Thoracic aorta (tissue), 2 donors: ENCODE results near the gene LRRC66. TPM values are rescaled to one million over a fixed set of nuclear protein-coding genes. Genes with fewer than 3 reads are reported as not detected.

ENCODE experiments used
- ATAC-seq: fragments of 150-250 bp; one replicate; pipeline ENCODE4 v1.8.0; 2017; ENCODE audit warnings: low read depth; ENCODE audit not compliant: insufficient number of reproducible peaks, low FRiP score
- DNase-seq: peaks from one replicate; pipeline ENCODE4 v3.0.0-alpha.2; 2020; ENCODE audit warnings: low spot score
- H3K27ac ChIP-seq, 2 donors: fragments of 200-600 bp; sonication (generic); 1 replicate in 1 of 2; 2 replicates in 1 of 2; pipeline ENCODE4 v1.5.1; 2016; ENCODE audit warnings: mild to moderate bottlenecking in 2 of 2, moderate library complexity in 2 of 2
- H3K27me3 ChIP-seq: fragments of 200-600 bp; sonication (generic); replicated peaks from 2 replicates; pipeline ENCODE4 v1.6.0; 2016; ENCODE audit warnings: mild to moderate bottlenecking; ENCODE audit not compliant: insufficient read depth
- H3K36me3 ChIP-seq: fragments of 200-600 bp; sonication (generic); one replicate; pipeline ENCODE4 v1.5.1; 2016
- H3K4me1 ChIP-seq, 2 donors: fragments of 200-600 bp; sonication (generic); 1 replicate in 1 of 2; 2 replicates in 1 of 2; pipeline versions ENCODE4 v1.5.1 to v1.6.0; 2016; ENCODE audit warnings: low read depth in 2 of 2, mild to moderate bottlenecking in 1 of 2; ENCODE audit not compliant: control insufficient read depth in 1 of 2
- H3K4me3 ChIP-seq: fragments of 200-600 bp; sonication (generic); 2 replicates; pipeline ENCODE4 v1.5.1; 2016; ENCODE audit warnings: mild to moderate bottlenecking
- H3K9me3 ChIP-seq: fragments of 200-600 bp; sonication (generic); 2 replicates; pipeline ENCODE4 v1.5.1; 2016
- total RNA-seq, 2 donors: library from RNA; depleted of rRNA; stranded (reverse); fragments of >200 nt; gene quantifications; one replicate each; pipeline versions ENCODE4 v1.1.0 to v1.2.3, GENCODE V29; 2016
- TF ChIP-seq, protein P1 (sequence below): fragments of 200-600 bp; sonication (generic); IDR thresholded peaks from one replicate; pipeline ENCODE4 v1.5.1; 2019; ENCODE audit warnings: antibody characterized with exemption

The LRRC66 gene
- total RNA-seq, 2 donors from 2014 or later = 0.42 to 1.1 TPM

DNA sequence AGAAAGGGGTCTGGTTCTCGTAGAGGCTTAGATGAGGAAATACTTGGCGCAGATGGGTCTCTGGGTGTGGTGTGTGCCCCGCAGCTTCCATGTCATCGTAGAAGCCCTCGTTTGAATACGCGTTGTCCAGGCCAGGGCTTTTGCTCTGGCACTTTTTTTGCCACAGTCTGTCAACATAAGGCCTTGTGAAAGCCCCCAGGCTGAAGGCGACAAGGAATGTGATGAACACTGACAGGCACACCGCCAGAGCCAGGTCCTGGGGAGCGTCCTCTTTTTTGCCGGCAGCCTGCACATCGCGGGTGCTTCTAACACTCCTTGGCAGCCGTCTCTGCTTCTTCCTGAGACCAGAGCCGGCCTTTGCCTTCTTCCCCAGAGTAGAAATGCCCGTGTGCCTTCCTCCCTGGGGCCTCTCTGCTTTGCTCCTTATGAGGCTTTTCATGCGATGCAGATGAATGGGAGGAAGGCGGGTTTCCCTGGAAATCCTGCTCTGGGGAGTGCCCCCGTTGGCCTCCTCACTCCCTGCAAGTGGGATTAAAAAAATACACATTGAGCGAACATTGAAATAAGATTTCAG lies 24.4 kb downstream of the LRRC66 start:
- Histone ChIP-seq H3K4me3 (no peak overlapping the region), H3K36me3 (no peaks in the 10 kb centered on the region), H3K9me3 (no peaks in the 10 kb centered on the region), H3K27me3 (no peaks in the 10 kb centered on the region), H3K4me1 (no peaks in the 10 kb centered on the region), H3K27ac (no peak overlapping the region)
- TF ChIP-seq, protein P1, sequence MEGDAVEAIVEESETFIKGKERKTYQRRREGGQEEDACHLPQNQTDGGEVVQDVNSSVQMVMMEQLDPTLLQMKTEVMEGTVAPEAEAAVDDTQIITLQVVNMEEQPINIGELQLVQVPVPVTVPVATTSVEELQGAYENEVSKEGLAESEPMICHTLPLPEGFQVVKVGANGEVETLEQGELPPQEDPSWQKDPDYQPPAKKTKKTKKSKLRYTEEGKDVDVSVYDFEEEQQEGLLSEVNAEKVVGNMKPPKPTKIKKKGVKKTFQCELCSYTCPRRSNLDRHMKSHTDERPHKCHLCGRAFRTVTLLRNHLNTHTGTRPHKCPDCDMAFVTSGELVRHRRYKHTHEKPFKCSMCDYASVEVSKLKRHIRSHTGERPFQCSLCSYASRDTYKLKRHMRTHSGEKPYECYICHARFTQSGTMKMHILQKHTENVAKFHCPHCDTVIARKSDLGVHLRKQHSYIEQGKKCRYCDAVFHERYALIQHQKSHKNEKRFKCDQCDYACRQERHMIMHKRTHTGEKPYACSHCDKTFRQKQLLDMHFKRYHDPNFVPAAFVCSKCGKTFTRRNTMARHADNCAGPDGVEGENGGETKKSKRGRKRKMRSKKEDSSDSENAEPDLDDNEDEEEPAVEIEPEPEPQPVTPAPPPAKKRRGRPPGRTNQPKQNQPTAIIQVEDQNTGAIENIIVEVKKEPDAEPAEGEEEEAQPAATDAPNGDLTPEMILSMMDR = no peak
- ATAC-seq (no peak), DNase-seq (no peak)

DNA sequence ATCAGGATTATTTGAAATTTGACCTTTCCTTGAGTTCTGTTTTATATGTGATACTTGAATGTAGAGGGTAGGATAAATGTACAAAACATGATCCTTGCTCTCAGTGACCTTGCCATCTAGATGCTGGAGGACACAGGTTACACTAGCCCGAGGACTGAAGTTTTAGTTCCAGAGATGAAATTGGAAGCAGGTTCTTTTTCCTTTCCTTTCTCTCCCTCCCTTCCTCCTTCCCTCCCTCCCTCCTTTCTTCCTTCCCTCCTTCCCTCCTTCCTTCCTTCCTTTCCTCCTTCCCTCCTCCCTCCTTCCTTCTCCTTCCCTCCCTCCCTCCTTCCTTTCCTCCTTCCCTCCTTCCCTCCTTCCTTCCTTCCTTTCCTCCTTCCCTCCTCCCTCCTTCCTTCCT lies 54.3 kb downstream of the LRRC66 start:
- no peak for DNase-seq
- Histone ChIP-seq H3K9me3 (no peaks in the 10 kb centered on the region), H3K4me1 (no peaks in the 10 kb centered on the region), H3K27ac (no peak overlapping the region), H3K27me3 (no peaks in the 10 kb centered on the region), H3K36me3 (no peaks in the 10 kb centered on the region), H3K4me3 (no peak overlapping the region)
- TF ChIP-seq, protein P1 = no peak
- ATAC-seq = no peak

DNA sequence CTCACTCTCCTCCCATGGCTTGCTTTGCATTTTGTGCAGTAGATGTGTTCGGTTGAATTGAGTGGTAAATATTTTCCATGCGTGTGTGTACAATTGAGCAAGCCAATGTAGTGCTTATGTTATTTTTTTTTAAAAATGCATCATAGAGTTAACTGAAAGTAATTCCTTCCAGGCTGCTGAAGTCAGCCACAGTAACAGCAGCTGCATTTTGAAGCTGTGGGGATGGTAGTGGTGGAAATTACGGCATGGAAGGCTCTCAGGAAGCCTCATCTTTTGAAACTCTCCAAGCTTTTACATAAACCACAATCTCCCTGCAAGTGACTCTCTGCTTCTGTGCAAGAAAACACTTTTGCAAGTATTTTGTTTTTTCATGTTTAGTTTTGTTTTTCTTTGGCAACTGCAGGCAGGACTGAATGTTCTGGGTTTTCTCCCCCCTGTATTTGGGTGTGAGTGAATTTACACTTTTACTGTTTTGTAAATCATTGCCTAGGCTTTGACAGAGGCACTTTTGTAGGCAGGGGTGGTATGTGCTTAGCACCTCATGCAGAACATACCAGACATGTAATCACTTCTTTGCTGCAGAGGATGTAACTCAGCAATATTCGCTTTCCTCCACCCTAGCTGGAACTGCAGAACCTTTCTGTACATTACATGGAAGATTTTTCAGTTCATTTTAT lies 56.2 kb downstream of the LRRC66 start:
- no peaks in the 10 kb centered on the region for H3K9me3 ChIP-seq
- TF ChIP-seq, protein P1 = no peak
- no peak for DNase-seq
- no peak overlapping the region for H3K27ac ChIP-seq
- no peaks in the 10 kb centered on the region for H3K4me1 ChIP-seq
- no peaks in the 10 kb centered on the region for H3K36me3 ChIP-seq
- H3K4me3 ChIP-seq = no peak overlapping the region
- no peak for ATAC-seq
- H3K27me3 ChIP-seq = no peaks in the 10 kb centered on the region

DNA sequence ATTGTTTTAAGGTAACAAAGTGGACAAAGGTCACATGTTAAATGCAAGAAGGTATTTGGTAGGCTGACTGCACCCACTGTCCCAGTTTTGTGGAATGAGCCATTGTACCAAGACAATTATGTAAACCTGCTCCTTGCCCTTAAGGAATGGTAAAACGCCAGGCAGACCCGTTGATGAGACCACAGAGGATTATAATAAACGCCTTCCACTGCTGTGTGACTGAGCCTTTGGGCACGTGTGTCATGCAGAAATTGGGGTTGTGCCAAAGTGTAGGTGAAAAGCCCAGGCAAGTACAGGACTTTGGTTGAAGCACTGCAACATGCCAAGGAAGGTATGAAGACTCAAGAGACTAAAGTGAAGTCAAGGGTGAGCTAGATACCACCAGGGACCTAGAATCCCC lies 59.7 kb downstream of the LRRC66 start:
- Histone ChIP-seq H3K4me3 (no peak overlapping the region), H3K27ac (no peak overlapping the region), H3K36me3 (no peaks in the 10 kb centered on the region), H3K27me3 (no peaks in the 10 kb centered on the region), H3K9me3 (no peaks in the 10 kb centered on the region), H3K4me1 (no peaks in the 10 kb centered on the region)
- TF ChIP-seq, protein P1 = no peak
- DNase-seq (no peak), ATAC-seq (no peak)

DNA sequence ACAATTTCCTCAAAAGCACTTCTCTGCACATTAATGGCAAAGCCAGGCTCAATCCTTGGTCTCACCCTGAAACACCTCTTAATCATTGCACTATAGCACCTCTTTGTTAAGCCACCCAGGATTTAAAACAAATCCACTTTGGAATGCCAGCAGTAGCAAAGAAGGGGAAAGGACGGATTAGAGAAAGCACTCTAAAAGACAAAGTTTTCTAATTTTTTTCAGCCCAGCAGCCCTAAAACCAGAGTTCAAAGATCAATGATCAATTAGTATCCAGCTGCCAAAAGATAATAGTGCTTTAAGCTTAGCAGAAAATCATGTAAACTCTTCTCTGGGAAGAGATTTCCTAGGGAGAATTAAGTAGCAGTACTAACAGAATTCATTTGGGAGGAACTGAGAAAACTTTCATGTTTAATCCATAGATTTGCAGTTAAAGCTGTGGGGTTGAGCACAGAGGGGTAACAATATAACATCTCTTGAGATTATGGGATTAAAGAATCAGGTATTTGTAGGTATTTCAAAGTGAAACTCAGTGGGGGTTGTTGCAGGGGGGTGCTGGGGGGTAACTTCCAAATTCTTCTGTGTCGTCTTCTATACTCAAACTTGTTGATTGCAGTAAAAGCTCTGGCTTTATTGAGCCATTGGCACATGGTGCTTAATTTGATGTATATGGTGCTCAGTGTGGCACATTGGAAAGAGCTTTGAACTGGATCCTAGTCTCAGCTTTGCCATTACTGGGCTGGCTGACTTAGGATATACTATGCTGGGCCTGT lies 61.8 kb downstream of the LRRC66 start:
- no peaks in the 10 kb centered on the region for H3K4me1 ChIP-seq
- H3K27me3 ChIP-seq = no peaks in the 10 kb centered on the region
- H3K27ac ChIP-seq = no peak overlapping the region
- DNase-seq (no peak), ATAC-seq (no peak)
- H3K36me3 ChIP-seq = no peaks in the 10 kb centered on the region
- no peaks in the 10 kb centered on the region for H3K9me3 ChIP-seq
- H3K4me3 ChIP-seq = no peak overlapping the region
- TF ChIP-seq, protein P1 = no peak
